Measurements from ENCODE around the gene LAGE3.

The LAGE3 gene

GRCh38 chrX:154463611-154464220 lies 15.4 kb downstream of the LAGE3 start:
- Histone ChIP-seq H3K27me3 (ENCODE audit: insufficient read depth, low read length) (no peaks in the 10 kb centered on the region), H2AFZ (ENCODE audit: insufficient read depth, low read length, poor library complexity) (no peak overlapping the region), H3K23ac (ENCODE audit: low read length) (no peak overlapping the region), H3K18ac (ENCODE audit: low read length) (no peak overlapping the region), H3K79me1 (ENCODE audit: low read length) (peaks cover under 1% of the 10 kb centered on the region), H3K79me2 (ENCODE audit: control insufficient read depth, insufficient read depth, low read length, poor library complexity) (peaks cover 6% of the 10 kb centered on the region), H3K4ac (ENCODE audit: low read depth, low read length) (no peak overlapping the region), H3K4me3 (ENCODE audit: low read depth, low read length) (no peak overlapping the region), H4K12ac (ENCODE audit: low read depth, low read length) (no peak overlapping the region), H3K27ac (ENCODE audit: low read depth, low read length) (no peak overlapping the region), H2BK5ac (ENCODE audit: low read depth, low read length, poor library complexity) (no peak overlapping the region), H3K9me3 (ENCODE audit: insufficient read depth, low read depth, low read length) (no peaks in the 10 kb centered on the region), H3K4me2 (ENCODE audit: low read length) (no peak overlapping the region), H2BK120ac (ENCODE audit: insufficient read depth, low read length, poor library complexity) (no peak overlapping the region), H2AK5ac (ENCODE audit: low read length) (no peak overlapping the region), H3K4me1 (ENCODE audit: control insufficient read depth in 1 of 2, insufficient read depth in 2 of 2, low read length in 2 of 2) (peaks cover 0 to 10% of the 10 kb centered on the region in 2 experiments), H4K8ac (ENCODE audit: low read depth, low read length) (no peak overlapping the region), H3K9ac (ENCODE audit: low read length) (no peak overlapping the region), H4K91ac (ENCODE audit: low read depth, low read length) (no peak overlapping the region), H3K14ac (ENCODE audit: low read length) (no peak overlapping the region), H3K36me3 (ENCODE audit: control insufficient read depth in 1 of 2, insufficient read depth in 2 of 2, low read length in 2 of 2) (peaks cover 82% of the 10 kb centered on the region in 2 experiments), H2BK12ac (ENCODE audit: low read length) (no peak overlapping the region)
- DNase-seq = no peak
- no CpG with 5 or more reads among the region's 36 CpGs for WGBS (ENCODE audit: extremely low coverage, insufficient coverage, insufficient read length)

DNA sequence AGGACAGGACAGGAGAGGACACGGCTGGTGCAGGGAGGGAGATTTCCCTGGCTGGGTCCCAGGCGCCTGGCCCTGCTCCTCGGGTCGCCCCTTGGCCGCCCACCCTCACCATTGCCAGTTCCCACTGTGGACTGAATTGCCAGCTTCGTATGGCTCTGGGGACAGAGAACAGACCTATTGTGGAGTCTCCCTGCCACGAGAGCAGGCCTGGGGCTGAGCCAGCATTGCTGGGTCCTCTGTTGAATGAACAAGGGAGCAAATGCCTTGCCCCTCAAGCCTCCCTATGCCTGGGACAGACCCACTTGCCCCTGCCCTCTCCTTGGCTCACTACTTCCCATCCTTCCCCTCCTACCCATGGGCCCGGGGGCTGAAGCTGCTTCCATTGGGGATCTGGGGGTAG lies 16.7 kb downstream of the LAGE3 start:
- peaks cover 10% of the 10 kb centered on the region for H3K79me2 ChIP-seq (ENCODE audit: control insufficient read depth, insufficient read depth, low read length, poor library complexity)
- no peak overlapping the region for H3K9ac ChIP-seq (ENCODE audit: low read length)
- H2BK5ac ChIP-seq (ENCODE audit: low read depth, low read length, poor library complexity) = no peak overlapping the region
- H3K27ac ChIP-seq (ENCODE audit: low read depth, low read length) = no peak overlapping the region
- no CpG with 5 or more reads among the region's 8 CpGs for WGBS (ENCODE audit: extremely low coverage, insufficient coverage, insufficient read length)
- H2BK120ac ChIP-seq (ENCODE audit: insufficient read depth, low read length, poor library complexity) = no peak overlapping the region
- no peak overlapping the region for H4K8ac ChIP-seq (ENCODE audit: low read depth, low read length)
- no peak overlapping the region for H4K91ac ChIP-seq (ENCODE audit: low read depth, low read length)
- no peak overlapping the region for H3K4me2 ChIP-seq (ENCODE audit: low read length)
- no peak overlapping the region for H2BK12ac ChIP-seq (ENCODE audit: low read length)
- H3K27me3 ChIP-seq (ENCODE audit: insufficient read depth, low read length) = no peaks in the 10 kb centered on the region
- no peak overlapping the region for H2AK5ac ChIP-seq (ENCODE audit: low read length)
- no peak for DNase-seq
- H2AFZ ChIP-seq (ENCODE audit: insufficient read depth, low read length, poor library complexity) = no peak overlapping the region
- no peaks in the 10 kb centered on the region for H3K9me3 ChIP-seq (ENCODE audit: insufficient read depth, low read depth, low read length)
- H3K4ac ChIP-seq (ENCODE audit: low read depth, low read length) = no peak overlapping the region
- H3K18ac ChIP-seq (ENCODE audit: low read length) = no peak overlapping the region
- peaks cover 69% of the 10 kb centered on the region in 2 experiments for H3K36me3 ChIP-seq (ENCODE audit: control insufficient read depth in 1 of 2, insufficient read depth in 2 of 2, low read length in 2 of 2)
- H3K4me3 ChIP-seq (ENCODE audit: low read depth, low read length) = no peak overlapping the region
- H3K14ac ChIP-seq (ENCODE audit: low read length) = no peak overlapping the region
- peaks cover 8% of the 10 kb centered on the region for H3K79me1 ChIP-seq (ENCODE audit: low read length)
- H4K12ac ChIP-seq (ENCODE audit: low read depth, low read length) = no peak overlapping the region
- no peak overlapping the region for H3K23ac ChIP-seq (ENCODE audit: low read length)
- H3K4me1 ChIP-seq (ENCODE audit: control insufficient read depth in 1 of 2, insufficient read depth in 2 of 2, low read length in 2 of 2) = peaks cover 0 to 10% of the 10 kb centered on the region in 2 experiments

GRCh38 chrX:154460326-154460725 lies 18.8 kb downstream of the LAGE3 start:
- Histone ChIP-seq H3K23ac (ENCODE audit: low read length) (no peak overlapping the region), H3K4ac (ENCODE audit: low read depth, low read length) (no peak overlapping the region), H2AK5ac (ENCODE audit: low read length) (no peak overlapping the region), H3K36me3 (ENCODE audit: control insufficient read depth in 1 of 2, insufficient read depth in 2 of 2, low read length in 2 of 2) (peaks cover 49% of the 10 kb centered on the region in 2 experiments), H3K4me3 (ENCODE audit: low read depth, low read length) (no peak overlapping the region), H3K27me3 (ENCODE audit: insufficient read depth, low read length) (no peaks in the 10 kb centered on the region), H4K12ac (ENCODE audit: low read depth, low read length) (no peak overlapping the region), H3K9ac (ENCODE audit: low read length) (no peak overlapping the region), H3K18ac (ENCODE audit: low read length) (no peak overlapping the region), H2BK12ac (ENCODE audit: low read length) (no peak overlapping the region), H3K4me2 (ENCODE audit: low read length) (no peak overlapping the region), H3K79me2 (ENCODE audit: control insufficient read depth, insufficient read depth, low read length, poor library complexity) (peaks cover 10% of the 10 kb centered on the region), H2BK5ac (ENCODE audit: low read depth, low read length, poor library complexity) (no peak overlapping the region), H2AFZ (ENCODE audit: insufficient read depth, low read length, poor library complexity) (no peak overlapping the region), H3K79me1 (ENCODE audit: low read length) (peaks cover 8% of the 10 kb centered on the region), H4K8ac (ENCODE audit: low read depth, low read length) (no peak overlapping the region), H3K4me1 (ENCODE audit: control insufficient read depth in 1 of 2, insufficient read depth in 2 of 2, low read length in 2 of 2) (peaks cover 0 to 10% of the 10 kb centered on the region in 2 experiments), H2BK120ac (ENCODE audit: insufficient read depth, low read length, poor library complexity) (no peak overlapping the region), H3K27ac (ENCODE audit: low read depth, low read length) (no peak overlapping the region), H4K91ac (ENCODE audit: low read depth, low read length) (no peak overlapping the region), H3K9me3 (ENCODE audit: insufficient read depth, low read depth, low read length) (no peaks in the 10 kb centered on the region), H3K14ac (ENCODE audit: low read length) (no peak overlapping the region)
- DNase-seq = no peak
- WGBS (ENCODE audit: extremely low coverage, insufficient coverage, insufficient read length) = no CpG with 5 or more reads among the region's 26 CpGs

GRCh38 chrX:154459832-154460231 lies 19.2 kb downstream of the LAGE3 start:
- H2AFZ ChIP-seq (ENCODE audit: insufficient read depth, low read length, poor library complexity) = no peak overlapping the region
- no peak overlapping the region for H4K8ac ChIP-seq (ENCODE audit: low read depth, low read length)
- no peak overlapping the region for H3K23ac ChIP-seq (ENCODE audit: low read length)
- no peak overlapping the region for H2AK5ac ChIP-seq (ENCODE audit: low read length)
- H3K4me1 ChIP-seq (ENCODE audit: control insufficient read depth in 1 of 2, insufficient read depth in 2 of 2, low read length in 2 of 2) = peaks cover 0 to 10% of the 10 kb centered on the region in 2 experiments
- H3K27ac ChIP-seq (ENCODE audit: low read depth, low read length) = no peak overlapping the region
- no peaks in the 10 kb centered on the region for H3K27me3 ChIP-seq (ENCODE audit: insufficient read depth, low read length)
- no peak overlapping the region for H3K4ac ChIP-seq (ENCODE audit: low read depth, low read length)
- no peak overlapping the region for H3K18ac ChIP-seq (ENCODE audit: low read length)
- H3K36me3 ChIP-seq (ENCODE audit: control insufficient read depth in 1 of 2, insufficient read depth in 2 of 2, low read length in 2 of 2) = peaks cover 44% of the 10 kb centered on the region in 2 experiments
- no peaks in the 10 kb centered on the region for H3K9me3 ChIP-seq (ENCODE audit: insufficient read depth, low read depth, low read length)
- H3K14ac ChIP-seq (ENCODE audit: low read length) = no peak overlapping the region
- peaks cover 8% of the 10 kb centered on the region for H3K79me1 ChIP-seq (ENCODE audit: low read length)
- H2BK5ac ChIP-seq (ENCODE audit: low read depth, low read length, poor library complexity) = no peak overlapping the region
- no peak overlapping the region for H3K9ac ChIP-seq (ENCODE audit: low read length)
- H3K79me2 ChIP-seq (ENCODE audit: control insufficient read depth, insufficient read depth, low read length, poor library complexity) = peaks cover 10% of the 10 kb centered on the region
- no peak overlapping the region for H4K12ac ChIP-seq (ENCODE audit: low read depth, low read length)
- no peak overlapping the region for H4K91ac ChIP-seq (ENCODE audit: low read depth, low read length)
- H2BK120ac ChIP-seq (ENCODE audit: insufficient read depth, low read length, poor library complexity) = no peak overlapping the region
- no peak for DNase-seq
- no peak overlapping the region for H3K4me3 ChIP-seq (ENCODE audit: low read depth, low read length)
- no peak overlapping the region for H2BK12ac ChIP-seq (ENCODE audit: low read length)
- WGBS (ENCODE audit: extremely low coverage, insufficient coverage, insufficient read length) = no CpG with 5 or more reads among the region's 14 CpGs
- peak overlapping the region; percentile 54 for H3K4me2 ChIP-seq (ENCODE audit: low read length)
